Endometrial microvascular endothelial cells (primary cell): ENCODE results near the gene SRPX. TPM values are rescaled to one million over a fixed set of nuclear protein-coding genes. Genes with fewer than 3 reads are reported as not detected.

ENCODE experiments used
- in situ Hi-C: cut with HindIII; loops from 2 replicates; pipeline ENCODE4 v1.10.0; 2017; ENCODE audit warnings: low sequenced_read_pairs, low pct_unique_long_range_greater_than_20kb; ENCODE audit errors: inconsistent ontology term
- total RNA-seq: library from RNA; depleted of rRNA; stranded (reverse); fragments of >200 nt; gene quantifications from one replicate; pipeline ENCODE4 v1.2.3, GENCODE V29; 2015; ENCODE audit errors: inconsistent ontology term

Gene SRPX
- total RNA-seq, 1 donor from 2014 or later: 148 TPM

GRCh38 chrX:38105216-38105725, 115.4 kb downstream of the SRPX start:
- in situ Hi-C loops: no loop called here

GRCh38 chrX:38103857-38104812, 116.5 kb downstream of the SRPX start:
- in situ Hi-C loops: no loop called here

- in situ Hi-C loops: no loop called here
These were observed 117.8 kb downstream of the SRPX start for GRCh38 chrX:38102875-38103274.

DNA sequence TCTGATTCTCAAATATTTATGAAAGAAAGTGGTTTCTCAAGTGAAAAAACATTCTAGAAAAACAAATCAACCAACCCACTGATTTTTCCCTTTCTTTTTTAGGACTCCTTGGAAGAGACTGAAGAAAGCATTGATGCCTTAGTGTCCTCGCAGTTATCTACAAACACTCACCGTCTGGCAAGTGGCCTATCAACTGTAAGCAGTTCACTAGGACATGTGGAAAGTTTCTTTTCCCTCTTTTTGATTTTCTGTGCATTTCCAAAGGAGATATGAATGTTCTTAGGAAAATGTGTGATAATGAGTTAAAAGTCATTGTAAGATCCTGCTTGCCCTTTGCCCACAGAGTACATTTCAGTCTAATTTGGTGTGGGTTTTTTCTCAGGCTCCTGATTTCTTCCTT, 118.4 kb downstream of the SRPX start:
- in situ Hi-C loops: no loop called here

- in situ Hi-C loops: no loop called here
These were observed 121.0 kb downstream of the SRPX start for GRCh38 chrX:38099688-38100087.

Other genes starting within 250 kb of the SRPX start
- gene SYTL5, start 214.3 kb downstream of the SRPX start, total RNA-seq: not detected
- 29.0 TPM for gene RPGR, start 106.6 kb upstream of the SRPX start, total RNA-seq
- gene OTC, start 131.7 kb upstream of the SRPX start, total RNA-seq: not detected